Suppressor macrophage treated with lipopolysaccharide for 4 hours (primary cell): ENCODE measurements around the gene FOXR1.
A peak's percentile ranks its signal among the peaks of the same experiment; 100 is the strongest.

Experiments used
- DNase-seq: peaks from one replicate; pipeline ENCODE4 v3.0.0-alpha.2; 2020

The FOXR1 gene

GRCh38 chr11:119028346-119029068, 56.9 kb downstream of the FOXR1 start:
- DNase-seq: peak; percentile 28

- no peak for DNase-seq
These were observed 57.4 kb downstream of the FOXR1 start for GRCh38 chr11:119029069-119029339.

- peak; percentile 47 for DNase-seq
These were observed 57.9 kb downstream of the FOXR1 start for GRCh38 chr11:119029340-119030028.

- DNase-seq: no peak
These were observed 58.4 kb downstream of the FOXR1 start for GRCh38 chr11:119030029-119030328.

- peak; percentile 99 for DNase-seq
These were observed 58.9 kb downstream of the FOXR1 start, which contains the start of gene SLC37A4 for GRCh38 chr11:119030329-119031047. TSS of gene SLC37A4 (minus strand) at chr11:119030877.
